Measurements from ENCODE around the gene KDM3A.
A peak's percentile ranks its signal among the peaks of the same experiment; 100 is the strongest.
"Not testable (repeated sequence)": the region's sequence is repeated elsewhere in the genome, so short reads cannot be mapped to it uniquely, and the experiment has no call there.

KDM3A gene

GRCh38 chr2:86484385-86484784 is 43.2 kb downstream of the KDM3A start:
- no peak for DNase-seq

DNA sequence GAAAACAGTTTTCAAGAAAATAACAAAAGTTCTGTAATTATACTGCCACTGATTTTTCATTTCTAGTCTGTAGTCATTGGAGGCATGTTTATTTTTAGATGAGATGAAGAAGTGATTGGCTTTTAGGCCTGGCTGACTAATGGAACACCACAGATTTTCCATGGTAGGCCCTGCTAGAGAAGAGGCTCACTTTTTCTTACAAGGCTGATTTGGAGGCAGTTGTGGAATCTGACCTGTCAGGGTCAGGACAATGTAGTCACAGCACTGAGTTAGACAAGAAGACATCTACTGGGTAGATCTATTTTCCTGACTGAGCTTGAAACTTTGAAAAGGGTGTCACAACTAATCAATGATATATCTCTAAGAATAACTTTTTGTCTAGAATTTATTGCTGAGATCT is 43.9 kb downstream of the KDM3A start:
- no peak for DNase-seq

DNA sequence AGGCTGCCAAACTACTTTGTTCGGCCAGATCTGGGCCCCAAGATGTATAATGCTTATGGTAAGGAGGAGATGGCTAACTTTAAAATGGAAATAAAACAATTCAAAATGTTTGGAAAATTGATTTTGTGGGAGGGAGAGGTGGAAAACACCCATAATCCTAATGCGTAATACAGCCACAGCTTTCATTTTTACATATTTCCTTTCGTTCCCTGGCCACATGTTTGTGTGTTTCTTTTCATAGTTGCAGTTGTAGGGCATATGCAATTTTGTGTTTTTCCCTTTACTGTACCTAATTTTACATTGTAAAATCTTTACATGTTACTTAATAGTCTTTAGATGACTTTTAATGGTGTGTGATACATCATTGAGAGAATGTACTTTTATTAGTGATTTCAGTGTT is 44.6 kb downstream of the KDM3A start:
- DNase-seq, result no peak

DNA sequence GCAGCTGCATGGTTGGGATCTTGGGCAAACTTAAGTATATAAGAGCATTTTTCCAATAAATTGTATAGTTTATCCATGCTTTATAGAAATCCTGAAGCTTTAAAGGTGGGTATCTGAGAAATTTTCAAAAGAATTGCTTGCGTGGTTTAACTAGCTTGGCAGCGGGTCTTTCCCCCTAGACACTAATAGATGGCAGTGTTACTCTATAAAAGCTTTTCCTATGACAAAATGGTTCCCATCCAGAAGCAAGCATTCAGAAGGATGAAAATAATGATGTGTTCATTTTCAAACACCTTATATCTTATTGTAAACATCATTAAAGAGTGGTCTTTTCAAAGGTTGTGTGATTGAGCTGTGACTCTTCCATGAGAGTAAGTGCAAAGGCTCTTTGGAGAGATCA is 45.9 kb downstream of the KDM3A start:
- no peak for DNase-seq

DNA sequence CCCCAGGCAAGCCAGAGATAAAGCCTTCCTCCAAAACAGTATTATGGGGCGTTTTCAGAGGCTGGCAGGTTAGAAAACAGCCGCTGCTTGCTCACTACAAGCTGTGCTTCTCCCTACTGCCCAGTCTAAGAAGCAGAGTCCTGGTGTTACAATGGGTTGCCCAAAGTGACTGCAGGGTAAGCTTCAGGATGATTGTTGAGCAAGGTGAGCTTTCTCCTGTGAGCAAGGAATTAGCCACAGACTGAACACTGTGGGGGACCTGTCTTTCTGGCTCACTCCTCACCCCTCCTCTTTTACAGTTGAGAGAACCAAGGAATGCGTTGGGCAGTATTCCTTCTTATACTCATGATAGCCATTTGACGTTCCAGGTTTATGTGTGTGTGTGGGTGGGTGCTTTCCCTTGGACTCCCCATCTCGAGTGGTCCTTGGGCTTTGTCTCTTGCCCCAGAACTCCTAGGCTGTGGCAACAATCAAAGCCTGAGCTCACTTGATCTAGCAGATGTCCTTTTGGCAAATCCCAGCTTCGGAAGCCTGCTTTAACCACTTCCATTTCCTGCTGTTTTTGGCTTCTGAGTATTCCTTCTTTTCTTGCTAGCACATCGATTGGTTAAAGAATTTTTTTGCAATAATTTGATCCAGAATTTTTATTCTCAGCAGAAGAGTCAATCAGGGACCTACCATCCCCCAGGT is 47.5 kb downstream of the KDM3A start:
- no peak for DNase-seq

- DNase-seq, result no peak
Measured at GRCh38 chr2:86489542-86489941, 48.4 kb downstream of the KDM3A start.

DNA sequence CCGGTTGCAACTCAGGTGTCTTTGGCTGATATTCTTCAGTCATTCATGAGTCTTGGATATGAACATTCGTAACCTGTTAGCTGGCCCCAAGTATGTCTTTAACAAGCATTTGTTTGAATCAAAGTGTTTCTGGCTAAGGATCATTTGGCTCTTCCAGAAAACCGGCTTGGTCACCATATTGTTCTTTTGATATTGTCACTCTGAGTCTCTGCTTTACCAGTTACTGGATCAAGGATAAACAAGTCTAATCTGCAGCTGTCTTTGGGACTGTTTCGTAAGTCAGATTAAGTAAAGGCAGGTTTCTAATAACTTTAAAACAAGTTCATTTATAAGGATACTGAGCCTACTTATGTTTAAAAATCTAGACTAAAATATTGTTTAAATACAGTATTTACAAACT is 49.1 kb downstream of the KDM3A start:
- DNase-seq, result no peak

DNA sequence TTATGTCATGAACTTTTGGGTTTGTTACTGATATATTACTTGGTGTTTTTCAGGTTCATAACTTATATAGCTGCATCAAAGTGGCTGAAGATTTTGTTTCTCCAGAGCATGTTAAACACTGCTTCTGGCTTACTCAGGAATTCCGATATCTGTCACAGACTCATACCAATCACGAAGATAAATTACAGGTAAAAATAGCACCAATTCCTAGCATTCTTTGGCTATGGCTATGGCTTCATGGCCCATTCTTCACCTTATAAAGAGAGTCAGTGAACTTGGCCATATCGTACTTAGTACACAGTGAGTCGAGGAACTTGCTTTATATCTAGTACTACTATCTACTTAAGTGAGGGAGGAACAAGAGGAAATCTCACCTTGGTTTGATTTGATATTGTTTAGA is 49.9 kb downstream of the KDM3A start:
- DNase-seq, result no peak

- no peak for DNase-seq
Measured at GRCh38 chr2:86492048-86492453, 50.9 kb downstream of the KDM3A start.

GRCh38 chr2:86496391-86496790 is 55.2 kb downstream of the KDM3A start:
- not testable (repeated sequence) for DNase-seq

GRCh38 chr2:86498468-86499260 is 57.5 kb downstream of the KDM3A start:
- DNase-seq, result no peak

- DNase-seq, result no peak
Measured at GRCh38 chr2:86499326-86499725, 58.2 kb downstream of the KDM3A start.

DNA sequence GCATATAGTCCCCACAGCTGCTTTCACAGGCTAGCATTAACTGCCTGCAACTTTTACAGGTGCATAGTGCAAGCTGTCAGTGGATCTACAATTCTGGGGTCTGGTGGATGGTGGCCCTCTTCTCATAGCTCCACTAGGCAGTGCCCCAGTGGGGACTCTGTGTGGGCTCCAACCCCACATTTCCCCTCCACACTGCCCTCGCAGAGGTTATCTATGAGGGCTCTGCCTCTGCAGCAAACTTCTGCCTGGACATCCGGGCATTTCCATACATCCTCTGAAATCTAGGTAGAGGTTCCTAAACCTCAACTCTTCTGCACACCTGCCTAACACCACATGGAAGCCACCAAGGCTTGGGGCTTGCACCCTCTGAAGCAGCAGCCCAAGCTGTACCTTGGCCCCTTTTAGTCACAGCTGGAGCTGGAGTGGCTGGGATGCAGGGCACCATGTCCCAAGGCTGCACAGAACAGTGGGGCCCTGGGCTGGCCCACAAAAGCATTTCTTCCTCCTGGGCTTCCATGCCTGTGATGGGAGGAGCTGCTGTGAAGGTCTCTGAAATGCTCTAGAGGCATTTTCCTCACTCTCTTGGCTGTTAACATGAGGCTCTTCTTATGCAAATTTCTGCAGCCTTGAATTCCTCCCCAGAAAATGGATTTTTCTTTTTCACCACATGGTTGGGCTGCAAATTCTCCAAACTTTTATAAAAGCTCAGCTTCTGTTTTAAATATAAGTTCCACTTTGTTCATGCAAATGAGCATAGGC is 59.3 kb downstream of the KDM3A start:
- no peak for DNase-seq

- DNase-seq, result no peak
Measured at GRCh38 chr2:86507600-86507999, 66.4 kb downstream of the KDM3A start.

GRCh38 chr2:86510436-86510933 is 69.3 kb downstream of the KDM3A start:
- DNase-seq, result no peak

GRCh38 chr2:86512034-86512433 is 70.9 kb downstream of the KDM3A start:
- DNase-seq, result no peak

DNA sequence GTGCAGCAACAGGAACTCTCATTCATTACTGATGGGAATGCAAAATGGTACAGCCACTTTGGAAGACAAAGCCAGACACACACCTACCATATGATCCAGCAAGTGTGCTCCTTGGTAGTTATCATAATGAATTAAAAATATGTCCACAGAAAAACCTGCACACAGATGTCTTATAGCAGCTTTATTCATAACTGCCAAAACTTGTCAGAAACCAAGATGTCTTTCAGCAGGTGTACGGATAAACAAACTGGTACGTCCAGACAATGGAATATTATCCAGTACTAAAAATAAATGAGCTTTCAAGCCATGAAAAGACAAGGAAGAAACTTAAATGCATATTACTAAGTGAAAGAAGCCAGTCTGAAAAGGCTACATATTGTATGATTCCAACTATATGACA is 71.7 kb downstream of the KDM3A start:
- DNase-seq, result no peak

- DNase-seq, result no peak
Measured at GRCh38 chr2:86513948-86514660, 72.9 kb downstream of the KDM3A start.

GRCh38 chr2:86518481-86518880 is 77.3 kb downstream of the KDM3A start:
- peak; percentile 8 for DNase-seq

GRCh38 chr2:86519349-86519748 is 78.2 kb downstream of the KDM3A start:
- DNase-seq, result no peak

DNA sequence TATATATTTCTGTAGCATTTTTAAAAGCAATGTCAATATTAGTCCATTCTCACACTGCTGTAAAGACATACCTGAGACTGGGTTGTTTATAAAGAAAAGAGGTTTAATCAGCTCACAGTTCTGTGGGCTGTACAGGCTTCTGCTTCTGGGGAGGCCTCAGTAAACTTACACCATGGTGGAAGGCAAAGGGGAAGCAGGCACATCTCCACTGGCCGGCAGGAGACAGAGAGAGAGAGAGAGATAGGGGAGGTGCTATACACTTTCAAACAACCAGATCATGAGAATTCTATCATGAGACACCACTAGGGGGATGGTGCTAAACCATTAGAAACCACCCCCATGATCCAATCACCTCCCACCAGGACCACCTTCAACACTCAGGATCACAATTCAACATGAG is 79.0 kb downstream of the KDM3A start:
- no peak for DNase-seq

- no peak for DNase-seq
Measured at GRCh38 chr2:86521922-86522321, 80.8 kb downstream of the KDM3A start.

- no peak for DNase-seq
Measured at GRCh38 chr2:86522711-86523110, 81.5 kb downstream of the KDM3A start.

All from activated naive CD4-positive, alpha-beta T cell treated with Interleukin-2 at 50 U/mL for 16 hours (primary cell).